Body of pancreas (tissue), 4 donors: ENCODE results near the gene FAM193A.

Experiments used
- CTCF ChIP-seq, 7 experiments: fragments of 450-650 bp in 4 of 7; fragments of 200-600 bp in 3 of 7; sonication (generic) in 3 of 7; IDR thresholded peaks; one replicate each; pipeline ENCODE4 v1.5.1; 2016 to 2019; ENCODE audit warnings: antibody characterized with exemption in 7 of 7
- POLR2A ChIP-seq, 3 donors: fragments of 450-650 bp; IDR thresholded peaks; one replicate each; pipeline ENCODE4 v1.6.1; 2016; ENCODE audit warnings: antibody characterized with exemption in 3 of 3, mild to moderate bottlenecking in 2 of 3

GRCh38 chr4:2536193-2537010 is at the start of gene FAM193A:
- TF ChIP-seq CTCF (IDR thresholded peaks at IDR 0.05) = peak in 2 of 7 experiments; percentile 16 to 39
- TF ChIP-seq POLR2A (IDR thresholded peaks at IDR 0.05) = peak; percentile 36 to 52 (median 37)
